AG09319 (cell line): ENCODE data around the gene SMYD3.
A peak's percentile ranks its signal among the peaks of the same experiment; 100 is the strongest.

Experiments
- DNase-seq: peaks from one replicate; pipeline ENCODE4 v3.0.0-alpha.2; 2010; ENCODE audit warnings: low read depth; ENCODE audit errors: extremely low read depth
- TF ChIP-seq, protein P1 (sequence below): IDR thresholded peaks from 2 replicates; pipeline ENCODE4 v1.5.1; 2011; ENCODE audit warnings: low read depth, mild to moderate bottlenecking, inconsistent platforms, low read length, moderate library complexity

The SMYD3 gene

DNA sequence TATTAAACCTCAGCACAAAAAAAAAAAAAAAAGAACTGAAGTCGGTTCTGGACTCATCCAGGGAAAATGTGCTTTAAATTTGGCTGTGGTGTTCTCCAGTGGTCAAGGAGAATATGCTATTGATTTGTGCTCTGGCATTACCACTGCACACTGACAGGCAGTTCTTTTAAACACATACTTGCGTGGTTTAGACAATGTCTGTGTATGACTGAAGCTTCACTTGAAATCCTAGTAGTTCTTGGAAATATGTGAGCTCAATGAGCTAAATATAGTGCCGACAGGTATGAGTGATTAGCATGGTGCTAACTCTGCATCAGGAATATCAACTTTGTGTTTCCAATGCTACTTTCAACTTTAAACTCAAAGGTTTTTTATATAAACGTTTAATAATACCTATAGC lies 415.6 kb downstream of the SMYD3 start:
- DNase-seq: peak; percentile 44
- TF ChIP-seq, protein P1, sequence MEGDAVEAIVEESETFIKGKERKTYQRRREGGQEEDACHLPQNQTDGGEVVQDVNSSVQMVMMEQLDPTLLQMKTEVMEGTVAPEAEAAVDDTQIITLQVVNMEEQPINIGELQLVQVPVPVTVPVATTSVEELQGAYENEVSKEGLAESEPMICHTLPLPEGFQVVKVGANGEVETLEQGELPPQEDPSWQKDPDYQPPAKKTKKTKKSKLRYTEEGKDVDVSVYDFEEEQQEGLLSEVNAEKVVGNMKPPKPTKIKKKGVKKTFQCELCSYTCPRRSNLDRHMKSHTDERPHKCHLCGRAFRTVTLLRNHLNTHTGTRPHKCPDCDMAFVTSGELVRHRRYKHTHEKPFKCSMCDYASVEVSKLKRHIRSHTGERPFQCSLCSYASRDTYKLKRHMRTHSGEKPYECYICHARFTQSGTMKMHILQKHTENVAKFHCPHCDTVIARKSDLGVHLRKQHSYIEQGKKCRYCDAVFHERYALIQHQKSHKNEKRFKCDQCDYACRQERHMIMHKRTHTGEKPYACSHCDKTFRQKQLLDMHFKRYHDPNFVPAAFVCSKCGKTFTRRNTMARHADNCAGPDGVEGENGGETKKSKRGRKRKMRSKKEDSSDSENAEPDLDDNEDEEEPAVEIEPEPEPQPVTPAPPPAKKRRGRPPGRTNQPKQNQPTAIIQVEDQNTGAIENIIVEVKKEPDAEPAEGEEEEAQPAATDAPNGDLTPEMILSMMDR: no peak

DNA sequence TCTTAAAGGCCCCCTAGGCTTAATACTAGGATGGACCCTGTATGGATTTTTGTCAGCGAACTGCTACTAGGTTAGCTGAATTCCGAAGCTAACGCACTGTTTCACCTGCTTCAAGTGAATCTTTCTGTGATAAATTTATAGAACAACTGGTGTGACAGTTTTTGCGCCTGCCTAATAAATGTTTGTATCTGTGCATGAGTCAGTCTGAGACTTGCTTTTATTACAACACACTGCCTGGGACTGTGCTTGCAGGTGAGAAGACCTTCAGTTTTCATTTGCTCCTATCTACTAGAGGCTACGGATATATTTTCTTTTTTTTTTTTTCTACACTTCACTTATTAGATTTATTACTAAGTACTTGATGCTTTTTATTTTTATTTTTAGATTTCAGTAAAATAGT lies 420.9 kb downstream of the SMYD3 start:
- TF ChIP-seq, protein P1: no peak

DNA sequence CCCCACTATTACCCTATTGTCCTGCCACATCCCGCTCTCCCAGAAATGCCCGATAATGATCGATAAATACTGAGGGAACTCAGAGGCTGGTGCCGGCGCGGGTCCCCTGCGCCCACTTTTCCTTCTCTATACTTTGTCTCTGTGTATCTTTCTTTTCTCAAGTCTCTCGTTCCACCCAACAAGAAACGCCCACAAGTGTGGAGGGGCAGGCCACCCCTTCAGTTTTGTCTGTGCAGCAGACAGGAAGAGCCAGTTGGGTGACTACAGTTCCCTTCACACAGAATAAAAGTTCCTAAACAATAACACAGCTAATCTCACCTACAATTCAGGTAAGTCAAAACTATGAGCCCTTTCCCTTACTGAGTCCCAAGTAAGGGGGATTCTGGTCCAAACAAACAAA lies 423.7 kb downstream of the SMYD3 start:
- DNase-seq: no peak
- TF ChIP-seq, protein P1: no peak

More for the DNA sequence above, 420.9 kb downstream of the SMYD3 start:
- DNase-seq: no peak

DNA sequence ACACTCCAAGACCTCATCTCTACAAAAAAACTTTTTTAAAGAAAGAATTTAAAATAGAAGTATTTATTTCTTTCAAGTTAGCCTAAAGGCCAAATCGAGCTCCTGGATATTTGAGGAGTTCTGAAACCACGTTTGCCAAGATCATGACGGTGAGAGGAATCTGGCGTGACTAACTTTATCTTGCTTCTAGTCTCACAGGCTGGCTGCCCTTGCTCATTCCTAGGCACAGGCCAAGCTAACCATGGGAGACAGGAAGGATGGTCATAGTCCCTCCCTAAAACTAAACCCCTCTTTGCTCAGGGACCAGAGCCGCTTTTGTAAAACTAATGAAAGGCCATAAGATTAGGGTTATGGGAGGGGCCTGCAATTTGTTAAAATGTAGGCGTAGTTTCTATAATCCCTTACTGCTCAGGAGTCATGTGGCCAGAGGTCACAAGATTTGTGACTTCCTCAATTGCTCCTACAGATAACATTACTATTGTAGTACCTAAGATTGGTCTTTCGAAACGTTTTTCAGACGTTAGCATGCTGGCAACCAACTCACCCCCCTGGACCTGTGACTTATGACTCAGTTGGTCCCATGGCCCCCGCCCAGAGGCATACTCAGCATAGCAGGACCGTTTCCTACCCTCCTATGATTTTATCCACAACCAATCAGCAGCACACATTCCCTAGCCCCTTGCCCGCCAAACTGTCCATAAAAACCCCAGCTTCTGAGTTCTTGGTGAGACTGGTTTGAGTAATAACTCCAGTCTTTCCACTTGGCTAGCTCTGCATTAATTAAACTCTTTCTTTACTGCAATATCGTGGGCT lies 425.0 kb downstream of the SMYD3 start:
- DNase-seq: no peak
- TF ChIP-seq, protein P1: no peak

DNA sequence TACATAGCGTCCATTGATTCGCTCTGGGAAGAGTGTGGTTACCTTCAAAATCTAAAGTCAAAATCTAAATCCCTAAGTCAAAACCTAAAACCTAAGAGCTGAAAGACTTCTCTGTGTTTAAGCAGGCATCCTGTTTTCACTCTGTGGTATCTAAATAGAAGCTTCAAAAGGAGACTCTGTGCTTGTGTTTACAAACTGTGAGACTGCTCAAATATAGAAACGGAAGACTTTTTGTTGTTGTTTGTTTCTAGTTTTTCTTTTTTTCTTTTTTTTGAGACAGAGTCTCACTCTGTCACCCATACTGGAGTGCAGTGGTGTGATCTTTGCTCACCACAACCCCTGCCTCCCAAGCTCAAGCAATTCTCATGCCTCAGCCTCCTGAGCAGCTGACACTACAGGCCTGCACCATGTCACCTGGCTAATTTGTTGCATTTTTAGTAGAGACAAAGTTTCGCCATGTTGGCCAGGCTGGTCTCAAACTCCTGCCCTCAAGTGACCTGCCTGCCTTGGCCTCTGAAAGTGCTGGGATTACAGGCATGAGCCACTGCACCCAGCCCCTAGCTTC lies 425.9 kb downstream of the SMYD3 start:
- TF ChIP-seq, protein P1: no peak
- no peak for DNase-seq

DNA sequence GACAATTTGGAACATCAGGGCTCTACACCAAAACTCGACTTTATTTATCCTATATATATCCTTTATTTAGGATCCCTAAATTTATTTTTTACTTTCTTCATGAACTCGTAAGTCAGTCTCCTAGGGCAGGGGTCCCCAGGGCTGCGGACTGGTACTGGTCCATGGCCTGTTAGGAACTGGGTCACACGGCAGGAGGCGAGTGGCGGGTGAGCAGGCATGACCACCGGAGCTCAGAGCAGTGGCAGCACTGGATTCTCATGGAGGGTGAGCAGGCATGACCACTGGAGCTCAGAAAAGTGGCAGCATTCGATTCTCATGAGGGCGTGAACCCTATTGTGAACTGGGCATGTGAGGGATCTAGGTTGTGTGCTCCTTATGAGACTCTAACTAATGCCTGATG lies 427.0 kb downstream of the SMYD3 start:
- no peak for DNase-seq
- TF ChIP-seq, protein P1: no peak

DNA sequence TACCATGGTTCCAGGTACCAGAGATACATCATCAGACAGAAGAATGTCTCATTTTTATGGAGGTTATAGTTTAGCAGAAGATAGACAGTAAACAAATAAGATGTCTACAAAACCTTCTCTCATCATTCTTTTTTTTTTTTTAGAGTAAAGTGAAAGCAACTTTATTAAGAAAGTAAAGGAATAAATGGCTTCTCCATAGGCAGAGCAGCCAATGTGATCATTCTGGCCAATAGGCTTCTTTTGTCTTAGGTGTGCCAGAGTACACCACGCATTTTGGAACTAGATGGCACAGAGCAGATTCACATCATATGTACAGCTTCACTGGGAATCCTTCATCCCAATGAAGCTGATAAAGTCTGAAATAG lies 428.2 kb downstream of the SMYD3 start:
- no peak for DNase-seq
- TF ChIP-seq, protein P1: no peak
